Measurements from ENCODE around the gene SLC13A4.
"Not testable (repeated sequence)": the region's sequence is repeated elsewhere in the genome, so short reads cannot be mapped to it uniquely, and the experiment has no call there.

Gene SLC13A4

GRCh38 chr7:135748770-135749169, 20.8 kb upstream of the SLC13A4 start, which contains the start of gene FAM180A:
FAM180A (minus strand) TSS chr7:135748813; CDS start chr7:135748580, 233 bp downstream.
- DNase-seq (ENCODE audit: low read depth): peak; percentile 86

GRCh38 chr7:135747366-135747765, 19.4 kb upstream of the SLC13A4 start:
- no peak for DNase-seq (ENCODE audit: low read depth)

GRCh38 chr7:135745703-135746312, 17.8 kb upstream of the SLC13A4 start:
- DNase-seq (ENCODE audit: low read depth): peak; percentile 98

- peak; percentile 90 for DNase-seq (ENCODE audit: low read depth)
These were observed 17.1 kb upstream of the SLC13A4 start for GRCh38 chr7:135744938-135745702.

GRCh38 chr7:135743907-135744731, 16.1 kb upstream of the SLC13A4 start:
- peak; percentile 82 for DNase-seq (ENCODE audit: low read depth)

- DNase-seq (ENCODE audit: low read depth): peak; percentile 15
These were observed 14.4 kb upstream of the SLC13A4 start for GRCh38 chr7:135742371-135742770.

- DNase-seq (ENCODE audit: low read depth): no peak
These were observed 13.9 kb upstream of the SLC13A4 start for GRCh38 chr7:135741905-135742304.

GRCh38 chr7:135740889-135741288, 12.9 kb upstream of the SLC13A4 start:
- no peak for DNase-seq (ENCODE audit: low read depth)

- not testable (repeated sequence) for DNase-seq (ENCODE audit: low read depth)
These were observed 9.3 kb upstream of the SLC13A4 start for GRCh38 chr7:135737306-135737647.

GRCh38 chr7:135736586-135737305, 8.8 kb upstream of the SLC13A4 start:
- no peak for DNase-seq (ENCODE audit: low read depth)

- DNase-seq (ENCODE audit: low read depth): no peak
These were observed 6.3 kb upstream of the SLC13A4 start for GRCh38 chr7:135734343-135734689.

- no peak for DNase-seq (ENCODE audit: low read depth)
These were observed 5.8 kb upstream of the SLC13A4 start for GRCh38 chr7:135733603-135734342.

GRCh38 chr7:135731131-135731530, 3.1 kb upstream of the SLC13A4 start:
- DNase-seq (ENCODE audit: low read depth): no peak

GRCh38 chr7:135729230-135729629, 1.2 kb upstream of the SLC13A4 start:
- DNase-seq (ENCODE audit: low read depth): peak; percentile 64

GRCh38 chr7:135726911-135727673, 894 bp downstream of the SLC13A4 start:
- DNase-seq (ENCODE audit: low read depth): no peak

- no peak for DNase-seq (ENCODE audit: low read depth)
These were observed 1.7 kb downstream of the SLC13A4 start for GRCh38 chr7:135726276-135726788.

GRCh38 chr7:135723411-135723810, 4.6 kb downstream of the SLC13A4 start:
- DNase-seq (ENCODE audit: low read depth): peak; percentile 73

GRCh38 chr7:135721198-135721820, 6.7 kb downstream of the SLC13A4 start:
- DNase-seq (ENCODE audit: low read depth): no peak

GRCh38 chr7:135719688-135720087, 8.3 kb downstream of the SLC13A4 start:
- no peak for DNase-seq (ENCODE audit: low read depth)

Measured in EH (cell line).